Upper lobe of right lung (tissue), 1 donor: Measurements from ENCODE around the gene SCN5A. TPM values are rescaled to one million over a fixed set of nuclear protein-coding genes. Genes with fewer than 3 reads are reported as not detected.
A peak's percentile ranks its signal among the peaks of the same experiment; 100 is the strongest.
"Not testable (repeated sequence)": the region's sequence is repeated elsewhere in the genome, so short reads cannot be mapped to it uniquely, and the experiment has no call there.

Experiments
- ATAC-seq: fragments of 200-7000 bp; cut with Tn5 transposase; one replicate; pipeline ENCODE4 v1.9.1; 2020; ENCODE audit warnings: mild to moderate bottlenecking, moderate library complexity
- DNase-seq: peaks from one replicate; pipeline ENCODE4 v3.0.0-alpha.2; 2020
- H3K27ac ChIP-seq: fragments of 200-600 bp; one replicate; pipeline ENCODE4 v1.8.0; 2022
- H3K27me3 ChIP-seq: fragments of 200-600 bp; one replicate; pipeline ENCODE4 v1.8.0; 2022; ENCODE audit warnings: mild to moderate bottlenecking
- H3K36me3 ChIP-seq: fragments of 200-600 bp; one replicate; pipeline ENCODE4 v1.8.0; 2022
- H3K4me1 ChIP-seq: fragments of 200-600 bp; one replicate; pipeline ENCODE4 v1.8.0; 2022
- H3K4me3 ChIP-seq: fragments of 200-600 bp; one replicate; pipeline ENCODE4 v1.8.0; 2022; ENCODE audit warnings: mild to moderate bottlenecking
- H3K9me3 ChIP-seq: fragments of 200-600 bp; one replicate; pipeline ENCODE4 v1.8.0; 2022
- CTCF ChIP-seq: fragments of 200-600 bp; IDR thresholded peaks from one replicate; pipeline ENCODE4 v1.8.0; 2022; ENCODE audit warnings: antibody characterized with exemption
- intact Hi-C: fragments of 100-400 bp; cut with DNase I; formaldehyde crosslinking; loops from one replicate; pipeline ENCODE4 v1.11.0; 2022
- total RNA-seq: library from RNA; stranded (reverse); fragmentation: NEBNext Ultra II Directional; extraction: Animal tissue kit (Norgen Biotek cat#: 25700); gene quantifications from one replicate; pipeline ENCODE4 v1.2.1, GENCODE V29; 2021
- donor health status: DM: no; HTN: yes; CAD: no; lungs with severe emphysema.

The SCN5A gene
- total RNA-seq, 1 donor from 2014 or later, result 0.58 TPM

- Histone ChIP-seq H3K9me3 (no peaks in the 10 kb centered on the region), H3K4me1 (no peaks in the 10 kb centered on the region), H3K27ac (no peak overlapping the region), H3K4me3 (no peak overlapping the region), H3K27me3 (no peaks in the 10 kb centered on the region), H3K36me3 (no peaks in the 10 kb centered on the region)
- no peak for DNase-seq
- no peak for ATAC-seq
- no peak for TF ChIP-seq CTCF
- intact Hi-C loops, result no loop called here
Measured at GRCh38 chr3:38573111-38573510, 76.4 kb downstream of the SCN5A start.

DNA sequence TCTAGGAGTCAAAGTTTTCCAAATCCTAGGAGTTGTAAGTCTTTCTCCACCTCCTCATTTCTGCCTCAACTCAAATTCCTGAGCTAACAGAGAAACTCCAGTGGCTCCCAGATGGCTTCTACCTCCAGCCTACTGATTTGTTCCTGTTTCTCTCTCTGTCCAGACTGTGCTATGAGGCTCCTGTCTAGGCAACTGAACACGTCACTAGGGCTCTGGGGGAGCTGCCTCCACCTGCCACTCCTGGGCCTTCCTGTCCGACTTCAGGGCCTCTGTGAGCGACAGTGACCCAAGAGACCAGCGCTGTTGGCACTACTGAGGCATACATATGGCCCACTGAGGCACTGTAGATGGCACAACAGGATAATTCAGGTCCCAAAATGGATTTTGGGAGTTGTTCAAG, 82.0 kb downstream of the SCN5A start:
- Histone ChIP-seq H3K4me3 (no peak overlapping the region), H3K9me3 (no peaks in the 10 kb centered on the region), H3K4me1 (no peaks in the 10 kb centered on the region), H3K27ac (no peak overlapping the region), H3K27me3 (no peaks in the 10 kb centered on the region), H3K36me3 (no peaks in the 10 kb centered on the region)
- intact Hi-C loops, result no loop called here
- peak; percentile 37 for DNase-seq
- ATAC-seq, result no peak
- no peak for TF ChIP-seq CTCF

DNA sequence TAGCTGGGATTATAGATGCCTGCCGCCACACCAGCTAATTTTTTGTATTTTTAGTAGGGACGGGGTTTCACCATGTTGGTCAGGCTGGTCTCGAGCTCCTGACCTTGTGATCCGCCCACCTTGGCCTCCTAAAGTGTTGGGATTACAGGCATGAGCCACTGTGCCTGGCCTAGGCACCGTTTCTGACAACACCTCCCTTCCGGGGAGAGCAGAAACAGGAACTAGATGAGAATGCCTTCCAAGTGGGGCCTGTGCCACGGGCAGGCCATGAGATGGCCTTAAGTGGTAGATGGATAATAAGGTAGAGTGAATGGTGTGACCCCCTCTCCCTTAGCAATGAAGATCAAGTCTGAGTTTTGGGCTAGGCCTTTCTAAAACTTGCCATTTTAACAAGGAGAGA, 82.7 kb downstream of the SCN5A start:
- H3K4me3 ChIP-seq, H3K9me3 ChIP-seq, H3K27me3 ChIP-seq, H3K27ac ChIP-seq, ATAC-seq, H3K4me1 ChIP-seq, H3K36me3 ChIP-seq, intact Hi-C loops: not testable (repeated sequence)
- DNase-seq, result peak; percentile 15

DNA sequence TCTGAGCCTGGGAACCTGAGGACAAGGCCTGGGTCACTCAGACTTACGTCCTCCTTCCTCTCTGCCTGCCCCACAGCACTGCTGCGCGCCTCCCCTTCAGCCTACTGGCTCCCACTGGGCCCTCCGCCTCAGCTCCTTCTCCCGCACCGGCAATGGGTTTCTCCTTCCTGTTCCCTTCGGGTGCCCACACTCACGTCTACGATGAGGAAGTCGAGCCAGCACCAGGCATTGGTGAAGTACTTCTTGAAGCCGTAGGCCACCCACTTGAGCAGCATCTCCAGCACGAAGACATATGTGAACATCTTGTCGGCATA, 83.3 kb downstream of the SCN5A start:
- Histone ChIP-seq H3K4me1 (no peaks in the 10 kb centered on the region), H3K9me3 (no peaks in the 10 kb centered on the region), H3K36me3 (no peaks in the 10 kb centered on the region), H3K4me3 (no peak overlapping the region), H3K27me3 (no peaks in the 10 kb centered on the region), H3K27ac (no peak overlapping the region)
- intact Hi-C loops, result no loop called here
- no peak for TF ChIP-seq CTCF
- DNase-seq (peak; percentile 52), ATAC-seq (no peak)

DNA sequence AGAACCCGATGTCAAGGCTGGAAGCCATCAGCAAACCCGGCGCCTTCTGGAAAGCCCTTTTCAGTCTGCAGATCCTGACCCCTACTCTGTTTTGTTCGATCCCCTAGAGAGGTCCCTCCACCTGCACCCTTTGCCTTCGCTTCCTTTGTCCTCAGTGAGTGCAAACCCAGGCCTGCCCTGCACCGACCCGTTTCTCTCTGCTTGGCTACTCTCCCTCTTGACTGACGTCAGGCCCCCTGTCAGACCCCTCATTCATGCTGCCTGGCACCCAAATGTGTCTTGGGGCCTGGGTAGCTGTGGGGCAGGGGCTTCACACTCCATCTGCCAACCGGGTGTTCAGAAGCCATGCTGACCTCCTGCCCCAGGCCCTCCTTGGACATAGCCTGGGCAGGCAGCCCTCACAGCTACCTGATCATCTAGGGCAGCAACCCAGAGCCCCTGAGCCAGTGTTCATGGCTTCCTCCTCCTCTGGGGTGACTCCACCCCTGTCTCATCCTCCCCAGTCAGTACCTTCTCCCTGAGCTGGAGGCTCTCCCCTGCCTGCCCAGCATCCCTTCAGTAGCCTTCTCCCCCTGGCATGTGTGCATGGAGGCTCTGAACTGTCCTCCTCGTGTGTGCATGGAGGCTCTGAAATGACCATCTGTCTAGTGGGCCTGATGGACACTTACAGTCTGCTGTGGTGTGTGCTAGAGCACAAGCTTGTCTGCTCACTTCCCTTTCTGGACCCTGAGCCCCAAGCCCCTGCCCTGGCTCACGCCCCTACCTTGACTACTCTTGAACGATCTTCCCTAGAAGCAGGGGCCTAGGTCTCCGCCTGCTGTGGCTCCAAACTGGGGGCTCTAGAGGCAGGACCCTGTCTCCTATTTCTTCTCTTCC, 83.9 kb downstream of the SCN5A start:
- ATAC-seq (no peak), DNase-seq (peak; percentile 41)
- Histone ChIP-seq H3K4me1 (no peaks in the 10 kb centered on the region), H3K36me3 (no peaks in the 10 kb centered on the region), H3K27ac (no peak overlapping the region), H3K27me3 (no peaks in the 10 kb centered on the region), H3K9me3 (no peaks in the 10 kb centered on the region), H3K4me3 (no peak overlapping the region)
- intact Hi-C loops, result no loop called here
- TF ChIP-seq CTCF, result no peak

- no peak overlapping the region for H3K27ac ChIP-seq
- DNase-seq (peak; percentile 53), ATAC-seq (no peak)
- H3K27me3 ChIP-seq, result no peaks in the 10 kb centered on the region
- no peaks in the 10 kb centered on the region for H3K9me3 ChIP-seq
- H3K4me3 ChIP-seq, result no peak overlapping the region
- H3K4me1 ChIP-seq, result no peaks in the 10 kb centered on the region
- intact Hi-C loops, result no loop called here
- no peak for TF ChIP-seq CTCF
- H3K36me3 ChIP-seq, result no peaks in the 10 kb centered on the region
Measured at GRCh38 chr3:38564631-38565338, 84.7 kb downstream of the SCN5A start.
